Heart left ventricle (tissue), 16 donors: ENCODE measurements around the gene RAB28. TPM values are rescaled to one million over a fixed set of nuclear protein-coding genes. Genes with fewer than 3 reads are reported as not detected.
A peak's percentile ranks its signal among the peaks of the same experiment; 100 is the strongest.

Experiments used
- ATAC-seq, 4 donors: fragments of 200-7000 bp; cut with Tn5 transposase; one replicate each; pipeline ENCODE4 v1.9.1; 2020 to 2022; ENCODE audit warnings: moderate library complexity in 4 of 4, mild to moderate bottlenecking in 3 of 4, moderate number of reproducible peaks in 1 of 4
- DNase-seq, 5 donors: peaks; one replicate each; pipeline ENCODE4 v3.0.0-alpha.2; 2020
- H3K27ac ChIP-seq, 12 donors: fragments of 200-600 bp; sonication (generic) in 4 of 12; one replicate each; pipeline versions ENCODE4 v1.5.0 to v1.8.0; 2016 to 2022; ENCODE audit warnings: mild to moderate bottlenecking in 2 of 12
- H3K27me3 ChIP-seq, 9 donors: fragments of 200-600 bp; sonication (generic) in 2 of 9; one replicate each; pipeline versions ENCODE4 v1.5.1 to v1.8.0; 2016 to 2022; ENCODE audit warnings: mild to moderate bottlenecking in 3 of 9
- H3K36me3 ChIP-seq, 9 donors: fragments of 200-600 bp; sonication (generic) in 2 of 9; one replicate each; pipeline versions ENCODE4 v1.5.0 to v1.8.0; 2018 to 2022; ENCODE audit warnings: mild to moderate bottlenecking in 2 of 9
- H3K4me1 ChIP-seq, 12 donors: fragments of 200-600 bp; sonication (generic) in 4 of 12; one replicate each; pipeline versions ENCODE4 v1.5.0 to v1.8.0; 2016 to 2022; ENCODE audit warnings: mild to moderate bottlenecking in 3 of 12
- H3K4me3 ChIP-seq, 12 donors: fragments of 200-600 bp; sonication (generic) in 4 of 12; one replicate each; pipeline versions ENCODE4 v1.5.0 to v1.8.0; 2017 to 2022; ENCODE audit warnings: mild to moderate bottlenecking in 9 of 12, moderate library complexity in 4 of 12
- H3K9me3 ChIP-seq, 12 donors: fragments of 200-600 bp; sonication (generic) in 4 of 12; one replicate each; pipeline versions ENCODE4 v1.5.0 to v1.8.0; 2016 to 2022; ENCODE audit warnings: mild to moderate bottlenecking in 1 of 12
- POLR2A ChIP-seq, 2 donors: fragments of 450-650 bp; IDR thresholded peaks; one replicate each; pipeline ENCODE4 v1.6.1; 2017; ENCODE audit warnings: antibody characterized with exemption in 2 of 2, mild to moderate bottlenecking in 2 of 2, moderate library complexity in 2 of 2
- WGBS, 4 donors: extraction: QIAGEN DNeasy Blood & Tissue Kit in 2 of 4; methylation state at CpG; one replicate each; pipeline versions ENCODE4 v1.1.5 to v1.1.7; 2013 to 2018; 5-methylcytosine and 5-hydroxymethylcytosine counted together
- intact Hi-C, 10 donors: fragments of 100-400 bp; cut with DNase I; formaldehyde crosslinking; loops; one replicate each; pipeline versions ENCODE4 v1.11.1 to v1.14.2; 2022
- polyA plus RNA-seq, 2 donors: library from polyadenylated mRNA; stranded (reverse); fragments of 200-250 nt; gene quantifications; one replicate each; pipeline ENCODE4 v1.2.3, GENCODE V29; 2013
- total RNA-seq, 9 donors: library from RNA; depleted of rRNA in 2 of 9; stranded (reverse); fragments of >200 nt in 2 of 9; fragmentation: NEBNext Ultra II Directional in 3 of 9; extraction: Animal tissue kit (Norgen Biotek cat#: 25700) in 3 of 9; gene quantifications; one replicate each; pipeline versions ENCODE4 v1.1.0 to v1.2.4, GENCODE V29; 2016 to 2023
- TF ChIP-seq, protein P1 (sequence below), 12 donors: fragments of 200-600 bp; sonication (generic) in 4 of 12; IDR thresholded peaks; one replicate each; pipeline versions ENCODE4 v1.5.0 to v1.8.0; 2018 to 2022; ENCODE audit warnings: antibody characterized with exemption in 12 of 12, mild to moderate bottlenecking in 5 of 12
- donor health status: ischemic (EF 13 %, LVEDD 7.1; RV severe dilation, severe dysfunction).
- donor health status: healthy with polysubstance abuse.
- donor health status: DM: no; HTN: yes; CAD: no.
- donor health status: DM: no; HTN: no; CAD: no.
- donor health status: ischemic (EF 25% LVEDD 6.9; RV normal size, moderate dysfunction).
- donor health status: ischemic (EF 25% LVEDD 5.7; RV mildly dilated, moderate dysfunction).
- donor health status: healthy.
- donor health status: DM: yes; HTN: yes; CAD: no.
- donor health status: ischemic (EF 35%, LVEDD 5.7; RV mildly dilated, moderate dysfunction).
- donor health status: nonischemic (EF 11% LVEDD 7.7; RV severe dilation, severe dysfunction).
- donor health status: DM: yes; HTN: yes; CAD: no.
- donor health status: PGD.
- donor health status: ischemic (EF 29% LVEDD 5.4; RV normal size, mild dysfunction).
- donor health status: nonischemic (EF 23%, LVEDD 6.1; RV moderate dilation, normal function).

Gene RAB28
- total and polyA plus RNA-seq, 11 donors = 11.5 to 31.1 (median 17.9) TPM

DNA sequence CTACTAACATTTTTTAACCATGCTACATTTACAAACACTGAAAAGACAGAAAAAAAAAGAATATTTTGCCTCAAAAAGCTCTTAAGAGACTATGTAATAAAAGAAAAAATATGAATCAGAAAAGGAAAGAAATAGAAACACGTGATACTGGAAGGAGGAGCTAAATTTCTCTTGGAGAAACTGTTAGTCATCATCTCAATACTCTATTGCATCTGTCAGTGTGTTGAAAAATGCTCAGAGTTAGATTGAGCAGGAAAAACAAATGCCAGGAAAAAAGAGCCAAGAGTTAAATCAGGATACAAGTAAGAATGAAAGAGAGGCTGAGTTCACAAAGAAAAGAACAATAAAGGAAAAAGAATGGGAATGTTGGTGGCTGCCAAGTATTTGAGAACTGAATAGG is 2.6 kb downstream of the RAB28 start:
- ATAC-seq = no peak
- 8 to 20% (median 16%) methylated on average over 1 of the region's 1 CpG for WGBS, 4 donors
- no peak for TF ChIP-seq POLR2A (IDR thresholded peaks at IDR 0.05)
- TF ChIP-seq, protein P1, sequence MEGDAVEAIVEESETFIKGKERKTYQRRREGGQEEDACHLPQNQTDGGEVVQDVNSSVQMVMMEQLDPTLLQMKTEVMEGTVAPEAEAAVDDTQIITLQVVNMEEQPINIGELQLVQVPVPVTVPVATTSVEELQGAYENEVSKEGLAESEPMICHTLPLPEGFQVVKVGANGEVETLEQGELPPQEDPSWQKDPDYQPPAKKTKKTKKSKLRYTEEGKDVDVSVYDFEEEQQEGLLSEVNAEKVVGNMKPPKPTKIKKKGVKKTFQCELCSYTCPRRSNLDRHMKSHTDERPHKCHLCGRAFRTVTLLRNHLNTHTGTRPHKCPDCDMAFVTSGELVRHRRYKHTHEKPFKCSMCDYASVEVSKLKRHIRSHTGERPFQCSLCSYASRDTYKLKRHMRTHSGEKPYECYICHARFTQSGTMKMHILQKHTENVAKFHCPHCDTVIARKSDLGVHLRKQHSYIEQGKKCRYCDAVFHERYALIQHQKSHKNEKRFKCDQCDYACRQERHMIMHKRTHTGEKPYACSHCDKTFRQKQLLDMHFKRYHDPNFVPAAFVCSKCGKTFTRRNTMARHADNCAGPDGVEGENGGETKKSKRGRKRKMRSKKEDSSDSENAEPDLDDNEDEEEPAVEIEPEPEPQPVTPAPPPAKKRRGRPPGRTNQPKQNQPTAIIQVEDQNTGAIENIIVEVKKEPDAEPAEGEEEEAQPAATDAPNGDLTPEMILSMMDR (IDR thresholded peaks at IDR 0.05) = no peak
- no peaks in the 10 kb centered on the region for H3K27me3 ChIP-seq
- peaks cover 0 to 16% (median 4%) of the 10 kb centered on the region in 9 donors for H3K36me3 ChIP-seq
- no peak for DNase-seq
- peak overlapping the region in 8 of 12 donors; percentile 11 to 96 (median 41) for H3K27ac ChIP-seq
- H3K4me1 ChIP-seq = peaks cover 0 to 47% (median 27%) of the 10 kb centered on the region in 12 donors
- H3K9me3 ChIP-seq = no peaks in the 10 kb centered on the region
- peak overlapping the region in 5 of 12 donors; percentile 5 to 81 (median 62) for H3K4me3 ChIP-seq
- intact Hi-C loops = loop anchor here in 5 of 10 donors (5.0 to 10.0 kb wide), 3 partner anchors 64 to 143 kb away; partner anchors contain the start of gene BOD1L1 (in 4 of the 5)

DNA sequence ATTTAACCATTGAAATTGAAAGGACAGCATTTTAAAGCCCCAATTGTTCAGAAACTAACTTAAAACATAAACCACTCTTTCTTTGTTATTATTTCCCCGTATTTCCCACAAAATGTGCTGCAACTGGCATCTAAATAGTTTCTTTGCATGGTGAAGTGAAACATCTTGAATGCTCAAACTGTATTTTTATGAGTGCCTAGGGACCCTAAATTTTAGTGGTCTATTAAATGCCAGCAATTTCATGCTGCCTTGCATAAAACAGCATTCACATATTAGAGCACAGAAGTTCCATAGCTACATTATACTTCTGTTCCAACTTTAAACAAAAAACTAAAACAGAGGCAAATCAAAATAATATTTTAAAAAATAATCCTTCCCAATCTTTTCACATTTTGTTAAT is 5.4 kb downstream of the RAB28 start:
- Histone ChIP-seq H3K4me1 (peaks cover 0 to 51% (median 26%) of the 10 kb centered on the region in 12 donors), H3K4me3 (no peak overlapping the region), H3K9me3 (no peaks in the 10 kb centered on the region), H3K27me3 (no peaks in the 10 kb centered on the region), H3K36me3 (peaks cover 0 to 23% (median 4%) of the 10 kb centered on the region in 9 donors), H3K27ac (no peak overlapping the region)
- ATAC-seq (no peak), DNase-seq (no peak)
- 84 to 98% (median 92%) methylated on average over 1 of the region's 1 CpG for WGBS, 4 donors
- TF ChIP-seq, protein P1 (IDR thresholded peaks at IDR 0.05) = no peak
- TF ChIP-seq POLR2A (IDR thresholded peaks at IDR 0.05) = no peak
- intact Hi-C loops = no loop called here

DNA sequence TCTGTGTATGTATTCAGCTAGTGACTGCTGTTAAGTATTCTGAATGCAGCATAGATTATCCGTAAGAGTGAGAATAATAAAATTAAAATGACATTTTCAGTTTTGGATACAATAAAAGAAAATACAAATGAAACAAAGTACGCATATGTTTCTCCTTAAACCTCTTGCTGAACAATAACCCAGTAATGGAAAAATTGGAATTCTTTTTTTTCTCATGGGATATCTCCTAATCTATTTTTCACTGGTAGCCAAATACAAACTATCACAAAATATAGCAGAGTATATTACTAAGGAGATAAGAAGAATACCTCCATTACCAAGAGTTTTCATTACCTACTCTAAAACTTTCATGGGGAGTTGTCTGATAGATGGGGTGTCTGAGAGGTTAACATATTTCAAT is 6.0 kb downstream of the RAB28 start:
- Histone ChIP-seq H3K4me3 (no peak overlapping the region), H3K9me3 (no peaks in the 10 kb centered on the region), H3K4me1 (peaks cover 0 to 49% (median 24%) of the 10 kb centered on the region in 12 donors), H3K27me3 (no peaks in the 10 kb centered on the region), H3K36me3 (peaks cover 0 to 27% (median 4%) of the 10 kb centered on the region in 9 donors), H3K27ac (no peak overlapping the region)
- intact Hi-C loops = no loop called here
- no peak for ATAC-seq
- TF ChIP-seq POLR2A (IDR thresholded peaks at IDR 0.05) = no peak
- TF ChIP-seq, protein P1 (IDR thresholded peaks at IDR 0.05) = no peak
- 84 to 89% (median 88%) methylated on average over 2 of the region's 2 CpGs for WGBS, 4 donors
- DNase-seq = no peak

DNA sequence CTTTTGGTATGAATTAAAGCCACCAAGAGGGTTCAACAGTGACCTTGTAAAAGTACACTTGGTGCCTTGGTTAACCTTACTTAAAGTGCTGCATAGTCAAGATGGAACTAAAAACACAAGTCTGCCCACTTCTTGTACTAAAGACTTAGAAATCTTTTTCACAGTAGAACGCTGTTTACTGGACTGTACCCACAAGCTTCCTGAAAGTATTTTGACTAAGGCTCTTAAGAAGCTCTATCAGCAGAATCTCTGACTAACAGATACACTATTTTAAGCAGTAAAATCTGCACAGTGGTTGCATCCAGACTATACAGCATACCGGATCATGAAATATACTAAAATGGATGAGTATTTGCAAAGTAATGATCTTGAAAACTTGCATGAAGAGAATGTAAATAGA is 7.2 kb downstream of the RAB28 start:
- DNase-seq (no peak), ATAC-seq (peak in 1 of 4 donors; percentile 31)
- Histone ChIP-seq H3K27ac (peak overlapping the region in 6 of 12 donors; percentile 32 to 66 (median 52)), H3K36me3 (peaks cover 0 to 27% (median 4%) of the 10 kb centered on the region in 9 donors), H3K4me3 (no peak overlapping the region), H3K27me3 (no peaks in the 10 kb centered on the region), H3K4me1 (peaks cover 0 to 37% (median 13%) of the 10 kb centered on the region in 12 donors), H3K9me3 (no peaks in the 10 kb centered on the region)
- no peak for TF ChIP-seq POLR2A (IDR thresholded peaks at IDR 0.05)
- TF ChIP-seq, protein P1 (IDR thresholded peaks at IDR 0.05) = no peak
- intact Hi-C loops = no loop called here
- WGBS, 4 donors = 33 to 52% (median 42%) methylated on average over 2 of the region's 2 CpGs
